SK-N-SH treated with all-trans-retinoic acid at 6 μM for 48 hours (cell line): ENCODE measurements around the gene GOSR2.

Experiments
- ARNTL ChIP-seq: fragments of 450-650 bp; formaldehyde crosslinking; IDR thresholded peaks from 2 replicates; pipeline ENCODE4 v1.5.0; 2020; ENCODE audit warnings: low read depth, mild to moderate bottlenecking, moderate library complexity, borderline replicate concordance
- CREB5 ChIP-seq: fragments of 250-450 bp; sonication (Bioruptor Pico); IDR thresholded peaks from 2 replicates; pipeline ENCODE4 v1.5.1; 2020; ENCODE audit warnings: low read depth, mild to moderate bottlenecking, moderate library complexity
- CSDC2 ChIP-seq: fragments of 250-450 bp; sonication (Bioruptor Pico); IDR thresholded peaks from 2 replicates; pipeline ENCODE4 v1.5.0; 2020; ENCODE audit warnings: mild to moderate bottlenecking, moderate library complexity
- ESRRG ChIP-seq: fragments of 250-450 bp; sonication (Bioruptor Pico); IDR thresholded peaks from 2 replicates; pipeline ENCODE4 v1.6.1; 2021; ENCODE audit warnings: mild to moderate bottlenecking
- OSR1 ChIP-seq: fragments of 250-450 bp; sonication (Bioruptor Pico); IDR thresholded peaks from 2 replicates; pipeline ENCODE4 v1.8.0; 2022; ENCODE audit warnings: moderate library complexity, mild to moderate bottlenecking, inconsistent platforms
- PATZ1 ChIP-seq: fragments of 250-450 bp; sonication (Bioruptor Pico); IDR thresholded peaks from 2 replicates; pipeline ENCODE4 v1.8.0; 2020; ENCODE audit warnings: mild to moderate bottlenecking, moderate library complexity, borderline replicate concordance
- POU6F1 ChIP-seq: fragments of 250-450 bp; sonication (Bioruptor Pico); IDR thresholded peaks from 2 replicates; pipeline ENCODE4 v1.8.0; 2021; ENCODE audit warnings: low read depth, mild to moderate bottlenecking, moderate library complexity, borderline replicate concordance
- RARB ChIP-seq: fragments of 250-450 bp; sonication (Bioruptor Pico); IDR thresholded peaks from 2 replicates; pipeline ENCODE4 v1.8.0; 2021; ENCODE audit warnings: mild to moderate bottlenecking, moderate library complexity
- SNAI2 ChIP-seq: fragments of 250-450 bp; sonication (Bioruptor Pico); IDR thresholded peaks from 2 replicates; pipeline ENCODE4 v1.5.0; 2020; ENCODE audit warnings: mild to moderate bottlenecking, moderate library complexity
- TOX ChIP-seq: fragments of 250-450 bp; sonication (Bioruptor Pico); IDR thresholded peaks from 2 replicates; pipeline ENCODE4 v1.8.0; 2021; ENCODE audit warnings: mild to moderate bottlenecking, moderate library complexity, borderline replicate concordance
- ZFP3 ChIP-seq: fragments of 250-450 bp; sonication (Bioruptor Pico); IDR thresholded peaks from 2 replicates; pipeline ENCODE4 v1.5.0; 2020; ENCODE audit warnings: mild to moderate bottlenecking, moderate library complexity
- ZFP30 ChIP-seq: fragments of 450-650 bp; formaldehyde crosslinking; IDR thresholded peaks from 2 replicates; pipeline ENCODE4 v1.5.0; 2022; ENCODE audit warnings: mild to moderate bottlenecking, moderate library complexity
- ZNF565 ChIP-seq: fragments of 450-650 bp; formaldehyde crosslinking; conservative IDR thresholded peaks from 2 replicates; pipeline ENCODE4 v1.5.0; 2020; ENCODE audit warnings: low read depth, mild to moderate bottlenecking, moderate library complexity
- ZNF8 ChIP-seq: fragments of 450-650 bp; formaldehyde crosslinking; IDR thresholded peaks from 2 replicates; pipeline ENCODE4 v1.5.0; 2020; ENCODE audit warnings: mild to moderate bottlenecking, moderate library complexity

GRCh38 chr17:46929413-46929812 is 6.5 kb downstream of the GOSR2 start:
- TF ChIP-seq SNAI2 (CRISPR knock-in tag) (no peak), ZFP3 (CRISPR knock-in tag) (no peak), TOX (CRISPR knock-in tag) (no peak), POU6F1 (CRISPR knock-in tag) (no peak), ESRRG (CRISPR knock-in tag) (no peak), ARNTL (CRISPR knock-in tag) (no peak), OSR1 (CRISPR knock-in tag) (no peak), PATZ1 (no peak), ZNF565 (CRISPR knock-in tag) (no peak), CSDC2 (CRISPR knock-in tag) (no peak), CREB5 (CRISPR knock-in tag) (no peak), ZFP30 (CRISPR knock-in tag) (no peak), ZNF8 (CRISPR knock-in tag) (no peak), RARB (no peak)
